Breast epithelium (tissue), 4 donors: ENCODE data around the gene DIRAS1. TPM values are rescaled to one million over a fixed set of nuclear protein-coding genes. Genes with fewer than 3 reads are reported as not detected.

Experiments
- DNase-seq, 2 donors: peaks; one replicate each; pipeline ENCODE4 v3.0.0-alpha.2; 2019; ENCODE audit warnings: low spot score in 2 of 2
- H3K27ac ChIP-seq, 2 donors: fragments of 200-600 bp; sonication (generic) in 1 of 2; one replicate each; pipeline ENCODE4 v1.5.1; 2016 to 2019; ENCODE audit warnings: mild to moderate bottlenecking in 1 of 2
- H3K27me3 ChIP-seq, 2 donors: fragments of 200-600 bp; sonication (generic) in 1 of 2; one replicate each; pipeline versions ENCODE4 v1.5.1 to v1.6.0; 2017 to 2019; ENCODE audit warnings: control low read depth in 1 of 2, mild to moderate bottlenecking in 1 of 2
- H3K36me3 ChIP-seq: fragments of 200-600 bp; one replicate; pipeline ENCODE4 v1.5.1; 2019
- H3K4me1 ChIP-seq, 2 donors: fragments of 200-600 bp; sonication (generic); one replicate each; pipeline ENCODE4 v1.5.1; 2016 to 2019; ENCODE audit warnings: control low read depth in 1 of 2
- H3K4me3 ChIP-seq, 3 donors: fragments of 200-600 bp; sonication (generic); 1 replicate in 2 of 3; 2 replicates in 1 of 3; pipeline ENCODE4 v1.5.1; 2016 to 2019; ENCODE audit warnings: mild to moderate bottlenecking in 3 of 3, moderate library complexity in 2 of 3
- H3K9me3 ChIP-seq, 2 donors: fragments of 200-600 bp; sonication (generic) in 1 of 2; one replicate each; pipeline ENCODE4 v1.5.1; 2016 to 2019; ENCODE audit warnings: control low read depth in 1 of 2
- CTCF ChIP-seq, 3 donors: fragments of 450-650 bp; IDR thresholded peaks; one replicate each; pipeline ENCODE4 v1.5.1; 2016 to 2017; ENCODE audit warnings: antibody characterized with exemption in 3 of 3, mild to moderate bottlenecking in 3 of 3, moderate library complexity in 3 of 3
- POLR2A ChIP-seq: fragments of 450-650 bp; IDR thresholded peaks from one replicate; pipeline ENCODE4 v1.6.1; 2016; ENCODE audit warnings: antibody characterized with exemption, mild to moderate bottlenecking, moderate library complexity
- POLR2AphosphoS5 ChIP-seq, 3 donors: sonication (generic); formaldehyde crosslinking; IDR thresholded peaks; one replicate each; pipeline ENCODE4 v1.6.1; 2017; ENCODE audit warnings: antibody characterized with exemption in 3 of 3
- intact Hi-C: fragments of 100-400 bp; cut with DNase I; formaldehyde crosslinking; loops from one replicate; pipeline ENCODE4 v1.15.1; 2023; ENCODE audit warnings: low total_unique reads
- total RNA-seq, 3 donors: library from RNA; depleted of rRNA; stranded (reverse); fragments of >200 nt; gene quantifications; one replicate each; pipeline ENCODE4 v1.1.0, GENCODE V29; 2016

Gene DIRAS1
- total RNA-seq, 3 donors from 2014 or later = 0.64 to 3.7 (median 3.6) TPM

GRCh38 chr19:2700660-2701360, 20.4 kb downstream of the DIRAS1 start:
- Histone ChIP-seq H3K9me3 (no peaks in the 10 kb centered on the region), H3K27me3 (no peaks in the 10 kb centered on the region), H3K4me1 (no peaks in the 10 kb centered on the region), H3K4me3 (peak overlapping the region in 2 of 3 donors; percentile 67 to 91), H3K27ac (peak overlapping the region in 1 of 2 donors; percentile 29), H3K36me3 (no peaks in the 10 kb centered on the region)
- TF ChIP-seq POLR2A (no peak), POLR2AphosphoS5 (IDR thresholded peaks at IDR 0.05) (no peak), CTCF (IDR thresholded peaks at IDR 0.05) (no peak)
- DNase-seq = no peak
- intact Hi-C loops = no loop called here

- no peaks in the 10 kb centered on the region for H3K36me3 ChIP-seq
- DNase-seq = no peak
- no peak for TF ChIP-seq POLR2A
- no peak for TF ChIP-seq POLR2AphosphoS5 (IDR thresholded peaks at IDR 0.05)
- no peak for TF ChIP-seq CTCF (IDR thresholded peaks at IDR 0.05)
- H3K27me3 ChIP-seq = no peaks in the 10 kb centered on the region
- no peaks in the 10 kb centered on the region for H3K4me1 ChIP-seq
- no peaks in the 10 kb centered on the region for H3K9me3 ChIP-seq
- no peak overlapping the region for H3K27ac ChIP-seq
- no peak overlapping the region for H3K4me3 ChIP-seq
- intact Hi-C loops = no loop called here
Measured at GRCh38 chr19:2699413-2700140, 21.6 kb downstream of the DIRAS1 start.

GRCh38 chr19:2694196-2694595, 27.0 kb downstream of the DIRAS1 start:
- Histone ChIP-seq H3K27me3 (no peaks in the 10 kb centered on the region), H3K4me3 (no peak overlapping the region), H3K9me3 (no peaks in the 10 kb centered on the region), H3K4me1 (no peaks in the 10 kb centered on the region), H3K36me3 (no peaks in the 10 kb centered on the region), H3K27ac (peak overlapping the region; percentile 77 to 83)
- intact Hi-C loops = no loop called here
- TF ChIP-seq POLR2A (no peak), POLR2AphosphoS5 (IDR thresholded peaks at IDR 0.05) (no peak), CTCF (IDR thresholded peaks at IDR 0.05) (no peak)
- DNase-seq = no peak

- Histone ChIP-seq H3K27ac (peak overlapping the region; percentile 77 to 83), H3K9me3 (no peaks in the 10 kb centered on the region), H3K4me3 (no peak overlapping the region), H3K27me3 (no peaks in the 10 kb centered on the region), H3K36me3 (no peaks in the 10 kb centered on the region), H3K4me1 (no peaks in the 10 kb centered on the region)
- no peak for DNase-seq
- TF ChIP-seq POLR2A (no peak), POLR2AphosphoS5 (IDR thresholded peaks at IDR 0.05) (no peak), CTCF (IDR thresholded peaks at IDR 0.05) (no peak)
- intact Hi-C loops = loop anchor here (2.0 kb wide), 1 partner anchor 25 kb away; no protein-coding TSS in a partner anchor
Measured at GRCh38 chr19:2693492-2694160, 27.5 kb downstream of the DIRAS1 start.
